Medulla oblongata (tissue), 1 donor: Measurements from ENCODE around the gene ANK2.

Experiments used
- DNase-seq: peaks from one replicate; pipeline ENCODE4 v3.0.0-alpha.2; 2015; ENCODE audit errors: extremely low spot score

Gene ANK2

GRCh38 chr4:113344100-113344499 is 294.6 kb downstream of the ANK2 start:
- DNase-seq: no peak

- no peak for DNase-seq
Observed at GRCh38 chr4:113347245-113347644, 297.8 kb downstream of the ANK2 start.

- DNase-seq: no peak
Observed at GRCh38 chr4:113349430-113349829, 300.0 kb downstream of the ANK2 start.

- no peak for DNase-seq
Observed at GRCh38 chr4:113350576-113350975, 301.1 kb downstream of the ANK2 start.

GRCh38 chr4:113355550-113356371 is 306.3 kb downstream of the ANK2 start:
- DNase-seq: peak; percentile 35

- no peak for DNase-seq
Observed at GRCh38 chr4:113356453-113356852, 307.0 kb downstream of the ANK2 start.

- DNase-seq: no peak
Observed at GRCh38 chr4:113358784-113359183, 309.3 kb downstream of the ANK2 start.

- no peak for DNase-seq
Observed at GRCh38 chr4:113365377-113365776, 315.9 kb downstream of the ANK2 start.

GRCh38 chr4:113368056-113368455 is 318.6 kb downstream of the ANK2 start:
- DNase-seq: no peak

- no peak for DNase-seq
Observed at GRCh38 chr4:113371111-113371510, 321.7 kb downstream of the ANK2 start.

- DNase-seq: no peak
Observed at GRCh38 chr4:113375964-113376666, 326.7 kb downstream of the ANK2 start.

GRCh38 chr4:113378836-113379235 is 329.4 kb downstream of the ANK2 start:
- DNase-seq: no peak

- no peak for DNase-seq
Observed at GRCh38 chr4:113382704-113383103, 333.3 kb downstream of the ANK2 start.

GRCh38 chr4:113383111-113383785 is 333.8 kb downstream of the ANK2 start:
- DNase-seq: peak; percentile 42

- DNase-seq: no peak
Observed at GRCh38 chr4:113384600-113384999, 335.1 kb downstream of the ANK2 start.

GRCh38 chr4:113385281-113385899 is 335.9 kb downstream of the ANK2 start:
- no peak for DNase-seq

GRCh38 chr4:113389160-113389559 is 339.7 kb downstream of the ANK2 start:
- DNase-seq: no peak

GRCh38 chr4:113390850-113391249 is 341.4 kb downstream of the ANK2 start:
- no peak for DNase-seq

GRCh38 chr4:113394108-113394729 is 344.8 kb downstream of the ANK2 start:
- no peak for DNase-seq

GRCh38 chr4:113394730-113395530 is 345.5 kb downstream of the ANK2 start:
- DNase-seq: peak; percentile 98
